Measurements from ENCODE around the gene DOCK8. TPM values are rescaled to one million over a fixed set of nuclear protein-coding genes. Genes with fewer than 3 reads are reported as not detected.
"Not testable (repeated sequence)": the region's sequence is repeated elsewhere in the genome, so short reads cannot be mapped to it uniquely, and the experiment has no call there.

DOCK8 gene
- total RNA-seq, result 22.8 TPM

DNA sequence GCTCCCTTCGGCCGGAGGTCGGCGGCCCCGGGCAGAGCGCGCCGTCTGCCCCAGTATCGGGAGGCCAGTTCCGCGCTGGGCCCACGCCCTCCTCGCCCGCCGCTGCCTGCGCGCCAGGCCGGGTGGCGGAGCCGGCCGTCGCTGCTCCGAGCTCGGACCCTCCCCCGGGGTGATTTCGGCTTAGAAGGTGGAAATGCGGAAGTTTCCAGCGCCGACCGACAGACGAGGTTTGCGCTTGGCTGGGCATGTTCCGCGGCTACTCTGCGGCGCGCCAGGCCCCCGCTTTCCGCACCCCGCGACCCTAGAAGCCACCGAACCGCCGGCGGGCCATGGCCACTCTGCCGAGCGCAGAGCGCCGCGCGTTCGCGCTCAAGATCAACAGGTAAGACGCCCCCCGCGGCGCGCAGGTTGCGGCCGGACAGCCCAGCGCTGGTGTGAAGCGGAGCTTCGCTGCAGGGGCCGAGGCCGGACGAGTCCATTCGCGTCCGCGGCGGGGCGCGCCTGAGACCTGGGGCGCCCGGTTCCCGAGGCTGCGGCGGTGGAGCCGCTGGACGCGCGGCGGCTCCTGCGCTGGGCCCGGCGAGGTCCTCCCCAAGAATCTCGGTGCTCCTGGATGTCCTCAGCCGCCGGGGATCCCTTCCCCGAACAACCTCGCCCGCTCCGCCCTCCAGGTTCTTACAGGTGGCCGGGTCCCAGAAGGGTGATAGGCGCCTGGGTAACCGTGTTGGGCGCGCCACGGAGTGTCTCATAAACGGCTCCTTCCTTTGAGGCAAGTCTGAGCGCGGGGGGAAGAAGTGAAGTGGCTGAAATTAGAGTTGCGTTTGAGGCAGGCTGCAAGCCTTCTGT, at the start of gene DOCK8:
TSS of gene DOCK8 (plus strand) at position 218 of the 846 bp plus-strand sequence. CDS start at position 330, 112 bp downstream.
- DNase-seq, result peak; percentile 57

- DNase-seq, result not testable (repeated sequence)
Observed at GRCh38 chr9:169757-170156, 44.9 kb upstream of the DOCK8 start.

GRCh38 chr9:178140-178825, 36.4 kb upstream of the DOCK8 start:
- DNase-seq, result not testable (repeated sequence)

DNA sequence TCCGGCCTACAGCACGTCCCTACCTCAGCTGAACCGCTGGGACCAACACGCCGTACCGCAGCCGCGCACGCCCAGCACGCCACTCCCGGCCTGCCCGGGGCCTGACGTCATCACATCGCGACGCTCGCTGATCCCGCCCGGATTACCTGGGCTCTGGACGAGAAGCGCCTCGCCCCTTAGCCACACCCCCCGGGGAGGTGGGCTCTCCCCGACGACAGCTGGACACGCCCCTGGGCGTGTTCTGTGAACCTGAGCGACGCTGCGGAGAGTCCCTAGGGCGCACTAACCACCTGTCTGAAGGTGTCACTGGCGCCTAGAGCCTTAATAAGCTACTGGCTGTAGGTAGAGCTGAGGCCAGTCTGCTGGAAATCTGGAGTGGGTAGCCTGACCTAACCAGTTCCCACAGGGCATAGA, 35.7 kb upstream of the DOCK8 start, which contains the start of gene ZNG1A:
TSS of gene ZNG1A (minus strand) at position 87 of the 414 bp plus-strand sequence. CDS start 87 bp downstream, outside the sequence.
- DNase-seq, result not testable (repeated sequence)

DNA sequence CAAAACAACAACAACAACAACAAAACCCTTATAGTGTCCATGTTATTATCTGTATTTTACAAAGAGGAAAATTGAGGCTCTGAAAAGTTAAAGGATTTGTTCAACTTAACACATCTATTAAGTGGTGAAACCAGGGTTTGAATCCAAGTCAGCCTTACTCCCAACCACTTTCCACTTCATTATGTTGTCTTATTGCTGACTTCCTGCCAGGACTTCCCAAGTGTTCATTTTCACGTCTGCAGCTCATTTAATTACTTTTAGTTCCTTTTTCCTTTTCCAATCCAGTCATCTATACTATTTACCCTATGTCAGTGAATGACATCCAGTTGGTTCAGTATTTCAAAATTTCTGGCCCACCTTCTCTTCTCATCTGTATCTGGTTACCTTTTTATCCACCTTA, 15.1 kb upstream of the DOCK8 start:
- DNase-seq, result not testable (repeated sequence)

DNA sequence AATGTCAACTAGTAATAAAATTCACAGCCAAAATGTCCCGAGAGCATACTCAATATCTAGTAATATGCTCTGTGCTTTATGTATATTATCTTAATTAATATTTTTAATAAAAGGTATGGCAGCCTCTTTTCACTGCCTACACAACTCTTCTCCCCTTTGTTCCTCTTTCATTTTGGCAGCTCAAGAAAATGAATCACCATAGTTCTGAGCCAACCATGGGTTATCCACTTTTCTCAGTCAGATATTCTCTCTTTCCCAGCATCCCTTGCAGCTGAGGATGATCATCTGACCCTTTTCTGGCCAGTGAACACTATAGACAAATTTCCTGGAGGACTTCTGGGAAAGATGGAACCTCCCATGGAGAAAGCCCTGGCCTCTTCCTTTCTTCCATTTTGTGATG, 8.2 kb upstream of the DOCK8 start:
- no peak for DNase-seq

DNA sequence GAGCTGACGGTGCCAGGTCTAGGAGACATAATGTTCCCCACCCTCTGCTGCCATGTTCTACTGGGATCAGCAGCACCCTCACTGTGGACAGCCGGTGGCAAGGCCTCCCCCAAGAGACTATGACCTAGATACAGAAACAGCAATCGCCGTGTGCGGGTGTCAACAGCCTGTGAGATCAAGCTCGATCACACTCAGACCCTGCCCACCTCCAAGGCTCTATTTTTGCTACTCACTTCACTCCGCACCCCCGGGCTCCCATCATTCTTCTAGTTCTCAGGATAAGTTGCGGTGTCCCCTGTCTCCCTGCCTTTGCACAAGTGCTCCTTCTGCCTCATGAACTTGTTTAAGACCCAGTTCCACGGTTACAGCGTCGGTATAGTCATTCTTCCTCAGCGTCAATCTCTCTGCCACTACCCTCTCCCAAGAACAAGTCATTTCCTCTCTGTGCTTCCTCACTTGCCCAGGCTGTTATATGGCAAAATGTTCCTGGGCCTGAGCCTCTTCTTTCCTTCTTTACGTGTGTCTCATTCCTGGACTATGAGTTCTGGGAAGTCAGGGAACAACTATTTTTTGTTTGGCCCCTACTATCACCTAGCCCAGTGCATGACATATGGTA, 5.4 kb upstream of the DOCK8 start:
- no peak for DNase-seq

DNA sequence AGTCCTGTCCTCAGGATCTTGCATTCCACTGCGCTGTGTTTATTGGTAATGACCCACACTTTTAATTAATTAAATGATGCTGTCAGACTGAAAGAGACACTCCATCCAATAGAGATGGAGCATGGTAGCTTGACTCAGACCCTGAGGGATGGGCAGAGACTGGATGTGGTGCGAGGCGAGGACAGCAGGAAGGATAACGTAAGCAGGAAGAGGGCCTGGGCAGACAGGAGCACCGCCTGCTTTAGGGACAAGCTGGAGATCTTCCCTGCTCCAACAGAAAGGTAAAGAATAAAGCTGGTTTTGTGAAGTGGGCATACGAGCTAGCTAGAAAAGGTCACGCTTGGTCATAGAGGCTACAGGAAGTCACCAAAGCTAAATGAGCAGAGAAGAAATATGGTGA, 3.6 kb upstream of the DOCK8 start:
- DNase-seq, result no peak

GRCh38 chr9:211557-211956, 3.1 kb upstream of the DOCK8 start:
- no peak for DNase-seq

GRCh38 chr9:212297-212696, 2.4 kb upstream of the DOCK8 start:
- no peak for DNase-seq

DNA sequence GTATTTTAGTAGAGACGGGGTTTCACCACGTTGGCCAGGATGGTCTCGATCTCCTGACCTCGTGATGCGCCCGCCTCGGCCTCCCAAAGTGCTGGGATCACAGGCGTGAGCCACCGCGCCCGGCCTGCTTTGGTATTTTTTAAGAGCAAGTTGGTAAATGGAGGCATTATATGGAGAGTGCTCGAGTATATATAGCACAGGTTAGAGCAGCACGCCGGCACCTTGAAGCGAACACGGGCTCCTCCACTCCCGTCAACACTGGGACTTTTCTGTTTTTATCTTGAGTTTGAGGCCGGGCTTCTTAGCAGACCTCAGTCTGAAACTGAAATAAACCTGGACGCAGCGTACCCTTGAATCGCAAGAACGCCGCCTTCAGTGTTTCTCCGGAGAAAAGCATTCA, 764 bp upstream of the DOCK8 start:
- not testable (repeated sequence) for DNase-seq

- DNase-seq, result no peak
Observed at GRCh38 chr9:214351-214647, 366 bp upstream of the DOCK8 start.

- no peak for DNase-seq
Observed at GRCh38 chr9:215631-216155, 1.0 kb downstream of the DOCK8 start.

GRCh38 chr9:216866-217265, 2.2 kb downstream of the DOCK8 start:
- DNase-seq, result no peak

- DNase-seq, result no peak
Observed at GRCh38 chr9:217950-218349, 3.3 kb downstream of the DOCK8 start.

GRCh38 chr9:219036-219435, 4.4 kb downstream of the DOCK8 start:
- DNase-seq, result not testable (repeated sequence)

DNA sequence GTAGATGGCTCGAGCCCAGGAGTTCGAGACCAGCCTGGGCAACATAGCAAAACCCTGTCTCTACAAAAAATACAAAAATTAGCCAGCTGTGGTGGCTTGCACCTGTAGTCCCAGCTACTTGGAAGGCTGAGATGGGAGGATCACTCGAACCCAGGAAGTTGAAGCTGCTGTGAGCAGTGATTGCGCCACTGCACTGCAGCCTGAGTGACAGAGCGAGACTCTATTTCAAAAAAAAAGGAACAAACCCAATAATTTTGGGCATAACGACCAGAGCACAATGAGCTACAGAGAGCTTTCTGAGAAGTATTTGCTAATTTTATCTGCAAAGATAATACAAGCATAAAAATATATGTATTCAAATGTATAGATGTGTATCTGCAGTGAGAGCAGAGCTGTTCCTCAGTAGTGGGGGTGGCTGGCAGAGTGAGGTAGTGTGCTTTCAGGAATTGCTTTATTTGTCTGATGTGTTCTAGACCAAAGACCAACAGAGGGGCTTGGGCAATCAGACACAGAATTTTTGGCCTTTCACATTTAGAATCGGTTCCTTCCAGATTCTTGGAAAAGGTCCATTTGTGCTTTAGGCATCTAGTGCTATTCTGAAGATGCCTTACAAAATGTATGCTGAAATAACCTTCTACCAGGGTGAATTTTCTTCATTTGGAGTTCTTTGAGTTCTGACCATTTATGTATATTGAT, 5.2 kb downstream of the DOCK8 start:
- DNase-seq, result no peak

GRCh38 chr9:221989-222776, 7.5 kb downstream of the DOCK8 start:
- DNase-seq, result no peak

DNA sequence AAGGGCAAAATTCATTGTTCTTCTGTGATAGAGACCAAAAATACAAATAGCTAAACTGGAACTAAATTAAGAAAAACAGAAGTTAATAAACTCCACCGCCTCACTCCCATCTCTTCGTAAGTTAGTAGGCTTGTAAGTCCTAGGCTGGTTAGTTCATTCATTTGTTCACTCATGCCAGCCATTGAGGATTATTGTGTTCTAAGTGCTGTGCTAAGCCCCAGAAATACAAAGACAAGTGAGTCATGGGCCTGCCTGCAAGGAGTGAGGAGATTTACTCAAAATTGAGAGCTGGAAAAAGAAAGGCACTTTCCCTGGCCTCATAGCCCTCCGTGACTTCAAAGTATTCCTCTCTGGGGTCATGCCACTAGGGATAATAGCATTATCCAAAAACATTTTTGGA, 8.5 kb downstream of the DOCK8 start:
- no peak for DNase-seq

GRCh38 chr9:224026-224425, 9.4 kb downstream of the DOCK8 start:
- DNase-seq, result no peak
